OCI-LY7 (cell line): ENCODE results near the gene EPHB4.

ENCODE experiments used
- CTCF ChIP-seq: fragments of 200-600 bp; sonication (generic); conservative IDR thresholded peaks from 2 replicates; pipeline ENCODE4 v1.5.1; 2014; ENCODE audit warnings: mild to moderate bottlenecking, antibody characterized with exemption, low read length, moderate library complexity, mixed read lengths
- EZH2phosphoT487 ChIP-seq: fragments of 200-600 bp; sonication (generic); IDR thresholded peaks from 2 replicates; pipeline ENCODE4 v1.6.1; 2018; ENCODE audit warnings: low read depth, borderline replicate concordance, mild to moderate bottlenecking, mixed run types, antibody characterized with exemption, low read length, moderate library complexity, mixed read lengths

GRCh38 chr7:100759357-100760171 is 67.8 kb downstream of the EPHB4 start:
- no peak for TF ChIP-seq CTCF
- no peak for TF ChIP-seq EZH2phosphoT487
